Stimulated activated CD4-positive, alpha-beta T cell treated with anti-CD3 and anti-CD28 coated beads, TNF-alpha, amount 100 ng/mL, for 4 hours (primary cell): ENCODE measurements around the gene THRB.

Source experiments
- DNase-seq, 3 experiments: peaks; one replicate each; pipeline ENCODE4 v3.0.0-alpha.2; 2020; ENCODE audit warnings: low read depth in 3 of 3

THRB gene

GRCh38 chr3:24377218-24377993, 117.2 kb downstream of the THRB start:
- DNase-seq: no peak

DNA sequence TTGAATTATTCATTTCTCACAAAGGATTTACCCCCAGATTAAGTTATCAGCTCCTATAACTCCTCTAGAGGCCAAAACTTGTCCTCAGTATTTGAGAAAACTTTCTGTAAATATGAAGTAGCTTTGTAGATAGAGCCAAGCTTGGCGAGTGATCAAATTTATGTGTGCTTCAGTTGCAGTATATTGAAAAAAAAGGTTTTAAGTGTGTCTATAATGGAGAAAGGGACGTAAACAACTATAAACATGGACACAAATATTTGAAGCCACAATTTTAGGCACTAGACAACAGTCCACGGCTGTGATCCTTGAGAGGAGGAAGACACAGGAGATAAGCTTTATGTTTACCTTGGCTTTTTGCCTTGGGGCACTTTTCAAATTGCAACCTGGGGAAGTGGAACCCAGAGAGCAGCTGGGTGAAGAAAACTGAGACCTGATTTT, 118.7 kb downstream of the THRB start:
- no peak for DNase-seq

DNA sequence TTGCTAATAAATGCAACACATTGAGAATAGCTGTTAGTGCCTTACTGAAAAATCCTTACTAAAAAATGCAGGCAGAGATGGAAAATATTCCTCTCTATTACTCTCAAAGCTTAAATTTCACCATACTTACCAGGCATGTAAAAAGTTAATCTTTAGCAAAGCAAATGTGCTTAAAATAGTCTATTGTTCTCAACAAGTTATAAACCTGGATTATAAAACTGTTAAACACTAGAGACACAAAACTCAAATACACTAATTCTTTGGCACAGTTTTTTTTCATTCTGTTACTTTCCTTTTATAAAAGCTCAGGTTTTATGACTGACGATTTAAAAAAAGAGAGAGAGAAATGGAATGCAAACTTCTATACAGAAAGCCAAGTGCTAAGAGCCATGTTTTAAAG, 119.8 kb downstream of the THRB start:
- DNase-seq: no peak

- DNase-seq: no peak
Measured at GRCh38 chr3:24373198-24373959, 121.3 kb downstream of the THRB start.

DNA sequence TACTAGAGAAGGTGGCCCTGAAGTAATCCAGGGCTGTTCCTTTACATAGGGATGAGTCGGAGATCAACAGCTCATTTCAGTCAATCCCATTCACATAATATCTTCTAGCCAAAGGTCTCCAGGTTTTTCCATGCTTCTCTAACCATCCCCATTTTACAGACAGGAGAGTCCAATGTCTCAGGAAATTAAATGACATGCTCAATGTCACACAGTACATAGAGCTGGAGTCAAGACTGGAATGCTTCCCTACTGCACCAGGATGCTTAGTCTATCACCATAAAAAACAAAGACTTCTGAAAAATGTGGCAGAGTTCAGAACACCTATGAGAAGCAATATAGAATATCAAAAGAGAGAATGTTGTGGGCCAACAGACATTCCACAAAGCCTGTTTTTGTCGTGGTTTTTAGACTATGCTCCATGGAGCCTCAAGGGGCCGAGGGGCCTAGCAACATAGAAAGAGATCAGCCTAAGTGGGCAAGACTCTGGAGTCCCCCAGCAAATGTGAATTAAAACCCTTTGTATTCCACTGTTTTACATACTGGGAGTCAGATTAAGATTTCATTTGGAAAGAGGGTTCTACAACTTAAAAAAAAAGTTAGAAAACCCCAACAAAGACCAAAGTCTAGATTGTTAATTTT, 122.0 kb downstream of the THRB start:
- DNase-seq: no peak

DNA sequence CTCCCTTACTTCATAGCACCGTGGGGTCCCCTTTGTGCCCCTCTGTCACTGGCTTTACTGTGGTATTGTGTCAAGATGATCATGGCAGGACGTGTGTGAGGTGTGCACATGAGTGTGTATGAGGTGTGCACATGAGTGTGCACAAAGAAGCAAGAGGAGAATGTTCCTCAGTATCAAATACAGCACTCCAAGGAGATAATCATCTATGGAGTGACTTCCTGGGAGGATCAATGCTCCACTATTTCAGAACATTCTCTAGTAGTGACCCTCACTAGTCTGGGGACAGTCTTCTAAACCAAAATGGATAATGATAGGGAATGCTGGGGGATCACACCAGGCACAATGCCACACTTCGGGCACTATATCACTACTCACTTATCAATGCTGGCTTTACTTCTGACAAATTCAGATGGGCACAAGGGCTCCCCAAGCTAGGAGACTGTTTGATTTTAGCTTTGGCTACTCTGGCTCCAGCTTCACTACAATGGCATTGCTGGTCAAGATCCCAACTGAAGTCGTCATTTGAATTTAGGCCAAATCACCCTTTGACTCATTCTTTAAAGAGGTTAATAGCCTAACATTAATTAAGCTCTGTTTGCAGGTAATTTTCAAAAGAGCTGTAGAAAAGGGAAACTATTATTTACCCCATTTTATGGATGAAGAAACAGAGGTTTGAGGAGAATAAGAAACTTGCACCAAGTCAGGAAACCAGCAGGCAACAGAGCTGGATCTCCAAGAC, 124.1 kb downstream of the THRB start:
- no peak for DNase-seq

DNA sequence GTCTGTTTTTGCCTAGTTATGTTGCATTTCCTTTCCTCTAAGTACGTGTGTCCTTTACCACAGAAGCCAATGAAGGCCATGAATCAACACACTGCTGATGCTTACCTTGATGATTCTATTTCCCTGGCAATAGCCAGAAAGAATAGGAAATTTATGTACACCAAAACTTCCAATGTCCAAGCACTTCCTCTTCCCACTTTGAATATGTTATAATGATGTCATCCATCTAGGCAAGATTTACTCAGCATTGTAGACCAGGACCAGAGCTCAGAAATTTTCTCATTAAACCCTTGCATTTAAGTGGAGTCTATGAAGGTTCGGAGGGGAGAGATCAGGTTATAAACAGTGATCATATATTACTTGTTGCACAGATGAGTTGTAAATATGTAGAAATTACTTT, 126.0 kb downstream of the THRB start:
- DNase-seq: no peak

- DNase-seq: no peak
Measured at GRCh38 chr3:24367664-24368264, 126.9 kb downstream of the THRB start.

- DNase-seq: no peak
Measured at GRCh38 chr3:24367216-24367615, 127.4 kb downstream of the THRB start.

GRCh38 chr3:24365168-24365567, 129.5 kb downstream of the THRB start:
- no peak for DNase-seq

GRCh38 chr3:24364359-24364758, 130.3 kb downstream of the THRB start:
- no peak for DNase-seq

DNA sequence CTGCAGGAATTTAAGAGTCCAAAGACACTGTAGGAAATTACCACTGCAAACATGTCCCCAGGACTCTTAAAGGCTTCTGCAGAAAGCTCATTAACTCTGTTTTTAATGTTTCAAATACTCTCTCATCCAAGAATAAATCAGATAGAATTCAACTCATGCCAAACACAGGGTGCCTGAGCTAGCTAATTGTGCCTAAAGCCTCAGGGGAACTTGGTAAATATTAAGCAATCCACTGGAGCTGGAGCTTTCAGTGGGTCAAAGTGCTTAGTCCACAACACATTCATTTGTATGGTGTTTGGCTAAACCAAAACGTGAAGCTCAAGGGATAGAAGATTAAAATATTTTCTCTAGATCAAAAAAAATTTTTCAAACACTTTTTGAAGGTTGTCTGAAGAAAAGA, 131.4 kb downstream of the THRB start:
- no peak for DNase-seq

DNA sequence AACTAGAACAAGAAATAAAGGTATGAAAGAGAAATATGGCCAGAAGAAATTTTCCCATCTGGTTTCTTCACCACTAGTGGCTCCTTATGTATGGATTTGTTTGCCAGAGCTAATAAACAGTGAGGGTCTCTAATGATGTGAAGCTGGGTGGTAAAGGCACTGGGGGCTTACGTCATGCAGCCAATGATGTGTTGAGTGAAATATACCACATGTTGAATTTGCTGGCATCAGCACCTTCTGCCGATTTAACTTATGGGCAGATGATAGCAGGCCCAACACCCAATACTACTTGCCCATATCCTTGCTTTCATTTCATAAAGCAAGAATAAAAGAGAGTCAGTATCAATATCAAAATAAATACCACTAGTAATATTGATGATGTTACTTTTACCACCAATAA, 133.0 kb downstream of the THRB start:
- no peak for DNase-seq

DNA sequence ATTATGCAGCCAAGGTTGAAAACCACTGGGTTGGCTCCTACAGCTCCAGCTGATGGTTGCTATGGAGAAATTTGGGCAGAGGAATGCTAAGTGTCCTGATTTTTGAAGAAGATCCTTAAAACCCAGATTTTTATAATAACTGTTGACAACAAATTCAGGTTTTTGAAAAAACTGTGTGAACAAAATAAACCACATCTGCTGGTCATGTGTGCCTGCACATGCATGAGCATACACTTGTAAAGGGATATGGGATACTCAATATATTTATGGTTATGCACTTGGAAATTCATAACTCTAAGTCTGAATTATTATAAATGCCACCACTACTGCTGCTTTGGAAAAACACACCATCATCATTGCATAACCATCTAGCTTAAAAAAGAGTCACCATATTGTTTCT, 133.7 kb downstream of the THRB start:
- DNase-seq: no peak

DNA sequence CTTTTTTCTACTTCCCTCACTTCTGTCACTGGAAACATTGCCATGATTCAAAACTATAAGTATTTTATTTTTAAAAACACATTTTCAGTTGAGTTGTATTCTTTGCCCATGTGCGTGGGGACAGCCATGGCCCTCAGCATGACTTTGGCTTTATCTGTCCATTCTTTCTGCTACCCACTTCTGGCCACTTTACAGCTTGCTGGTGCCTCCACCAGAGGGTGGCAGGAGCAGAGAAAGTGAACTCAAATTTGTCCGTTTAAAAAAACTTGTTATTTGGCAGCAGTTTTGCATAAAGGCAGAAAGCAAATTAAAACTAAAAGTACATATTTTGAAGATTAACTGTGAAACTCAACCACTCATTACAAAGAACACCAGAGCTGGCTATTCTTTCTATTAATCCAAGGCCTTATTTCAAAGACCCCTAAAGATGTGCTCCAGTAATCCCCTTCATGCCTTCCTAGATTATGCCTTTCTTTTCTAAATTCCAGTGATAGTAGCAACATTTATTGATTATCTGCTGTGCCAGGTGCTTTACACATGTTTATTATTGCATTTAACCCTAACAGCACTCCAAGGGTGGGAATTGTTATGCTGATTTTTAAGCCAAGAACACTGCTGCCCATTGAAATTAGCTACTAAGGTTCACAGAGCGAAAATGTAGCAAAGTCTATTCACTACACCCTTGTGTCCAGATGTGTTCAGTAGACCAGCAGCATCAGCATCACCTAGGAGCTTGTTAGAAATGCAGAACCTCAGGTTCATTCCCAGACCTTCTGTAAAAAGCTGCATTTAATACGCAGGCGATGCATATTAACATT, 134.8 kb downstream of the THRB start:
- no peak for DNase-seq

DNA sequence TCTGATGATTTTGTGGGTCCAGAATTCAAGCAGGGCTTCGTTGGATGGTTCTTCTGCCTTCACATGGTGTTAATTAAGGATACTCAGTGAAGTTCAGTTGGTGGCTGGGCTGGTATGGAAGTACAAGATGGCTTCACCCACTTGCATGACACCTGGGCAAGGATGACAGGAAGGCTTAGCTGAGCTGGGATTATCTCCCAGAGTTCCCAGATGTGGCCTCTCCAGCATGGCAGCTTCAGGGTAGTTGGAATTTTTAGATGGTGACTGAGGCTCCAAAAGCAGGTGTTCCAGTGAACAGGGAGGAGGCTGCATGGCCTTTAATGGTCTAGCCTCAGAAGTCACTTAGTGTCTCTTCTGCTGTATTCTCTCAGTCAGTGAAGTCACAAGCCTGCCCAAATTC, 135.5 kb downstream of the THRB start:
- no peak for DNase-seq

- DNase-seq: no peak
Measured at GRCh38 chr3:24357635-24358034, 137.0 kb downstream of the THRB start.

DNA sequence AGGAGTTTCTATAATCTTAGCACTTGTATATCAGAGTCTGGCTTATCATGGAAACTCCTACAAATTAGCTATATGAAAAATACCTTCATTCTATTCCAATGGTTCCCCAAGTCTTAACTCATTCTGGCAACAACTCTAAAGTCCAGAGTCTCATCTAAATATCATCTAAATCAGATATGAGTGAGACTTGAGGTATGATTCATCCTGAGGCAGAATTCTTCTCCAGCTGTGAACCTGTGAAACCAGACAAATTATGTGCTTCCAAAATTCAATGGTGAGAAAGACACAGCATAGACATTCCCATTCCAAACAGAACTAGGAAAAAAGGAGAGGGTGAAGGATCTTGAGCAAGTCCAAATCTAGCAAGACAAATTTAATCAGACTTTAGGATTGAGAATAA, 138.8 kb downstream of the THRB start:
- DNase-seq: no peak

DNA sequence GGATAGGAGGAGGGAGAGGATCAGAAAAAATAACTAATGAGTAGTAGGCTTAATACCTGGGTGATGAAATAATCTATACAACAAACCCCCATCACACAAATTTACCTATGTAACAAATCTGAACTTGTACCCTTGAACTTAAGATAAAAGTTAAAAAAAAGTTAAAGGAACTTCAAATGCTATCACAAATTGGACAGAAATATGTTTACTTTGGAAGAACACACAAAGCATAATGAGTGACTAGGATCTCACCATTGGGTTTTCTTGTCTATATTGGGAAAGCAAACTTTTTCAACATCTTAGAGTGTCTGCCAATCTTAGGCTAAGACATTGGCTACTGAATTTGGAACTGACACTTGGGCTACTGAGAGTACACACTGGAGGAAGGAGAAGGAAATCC, 140.4 kb downstream of the THRB start:
- DNase-seq: no peak

- DNase-seq: no peak
Measured at GRCh38 chr3:24352893-24353553, 141.6 kb downstream of the THRB start.
